GM23248 (cell line): Measurements from ENCODE around the gene FSCN2.

ENCODE experiments used
- EZH2 ChIP-seq: fragments of 200-600 bp; sonication (generic); IDR thresholded peaks from 2 replicates; pipeline ENCODE4 v1.6.1; 2018; ENCODE audit warnings: antibody characterized with exemption, mild to moderate bottlenecking; ENCODE audit not compliant: insufficient read depth, poor library complexity, severe bottlenecking
- EZH2phosphoT487 ChIP-seq: fragments of 200-600 bp; sonication (generic); IDR thresholded peaks from 2 replicates; pipeline ENCODE4 v1.6.1; 2018; ENCODE audit warnings: antibody characterized with exemption, moderate library complexity, mild to moderate bottlenecking, low read depth; ENCODE audit not compliant: insufficient read depth

GRCh38 chr17:81517339-81518112 is 10.7 kb upstream of the FSCN2 start:
- TF ChIP-seq EZH2 (no peak), EZH2phosphoT487 (no peak)
